IPS-18a (cell line): ENCODE results near the gene CEP170.

Experiments
- H3K27ac ChIP-seq: one replicate; pipeline ENCODE4 v1.5.1; 2013; ENCODE audit warnings: low read length
- H3K27me3 ChIP-seq: one replicate; pipeline ENCODE4 v1.6.1; 2013; ENCODE audit warnings: mild to moderate bottlenecking, low read length; ENCODE audit not compliant: control insufficient read depth, insufficient read depth
- H3K36me3 ChIP-seq: one replicate; pipeline ENCODE4 v1.6.1; 2013; ENCODE audit warnings: low read depth, low read length; ENCODE audit not compliant: control insufficient read depth
- H3K4me1 ChIP-seq: one replicate; pipeline ENCODE4 v1.6.1; 2013; ENCODE audit warnings: low read depth, low read length; ENCODE audit not compliant: control insufficient read depth
- H3K4me3 ChIP-seq: one replicate; pipeline ENCODE4 v1.5.1; 2013; ENCODE audit warnings: low read length
- H3K9ac ChIP-seq: one replicate; pipeline ENCODE4 v1.6.1; 2013; ENCODE audit warnings: mild to moderate bottlenecking, low read length, moderate library complexity
- H3K9me3 ChIP-seq: one replicate; pipeline ENCODE4 v1.6.1; 2013; ENCODE audit warnings: low read depth, low read length; ENCODE audit not compliant: control insufficient read depth

CEP170 gene

GRCh38 chr1:243253211-243253925, 1.7 kb downstream of the CEP170 start:
- Histone ChIP-seq H3K9ac (peak overlapping the region; percentile 77), H3K27me3 (no peaks in the 10 kb centered on the region), H3K4me3 (peak overlapping the region; percentile 98), H3K27ac (no peak overlapping the region), H3K36me3 (no peaks in the 10 kb centered on the region), H3K9me3 (no peaks in the 10 kb centered on the region), H3K4me1 (peaks cover 25% of the 10 kb centered on the region)

DNA sequence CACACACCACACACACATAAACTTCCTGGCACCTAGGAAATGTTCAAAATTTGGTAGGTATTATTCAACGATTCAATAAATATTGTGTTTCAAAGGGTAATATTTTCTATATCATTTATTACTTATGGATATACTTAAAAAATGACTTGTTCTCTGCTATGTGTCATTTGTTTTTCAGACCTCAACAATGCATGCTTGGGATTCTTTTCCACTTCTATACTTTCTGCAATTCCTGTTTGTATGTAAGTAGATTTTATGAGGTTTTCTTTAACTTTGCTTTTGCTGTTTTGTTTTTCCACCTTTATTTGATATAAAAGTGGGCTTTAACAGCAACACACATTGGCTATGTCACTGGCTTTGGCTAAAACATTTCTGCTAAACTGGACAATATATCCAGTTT, 3.5 kb downstream of the CEP170 start:
- H3K27me3 ChIP-seq, result no peaks in the 10 kb centered on the region
- no peaks in the 10 kb centered on the region for H3K36me3 ChIP-seq
- H3K4me1 ChIP-seq, result peaks cover 24% of the 10 kb centered on the region
- H3K9ac ChIP-seq, result no peak overlapping the region
- no peak overlapping the region for H3K27ac ChIP-seq
- peak overlapping the region; percentile 21 for H3K4me3 ChIP-seq
- no peaks in the 10 kb centered on the region for H3K9me3 ChIP-seq

DNA sequence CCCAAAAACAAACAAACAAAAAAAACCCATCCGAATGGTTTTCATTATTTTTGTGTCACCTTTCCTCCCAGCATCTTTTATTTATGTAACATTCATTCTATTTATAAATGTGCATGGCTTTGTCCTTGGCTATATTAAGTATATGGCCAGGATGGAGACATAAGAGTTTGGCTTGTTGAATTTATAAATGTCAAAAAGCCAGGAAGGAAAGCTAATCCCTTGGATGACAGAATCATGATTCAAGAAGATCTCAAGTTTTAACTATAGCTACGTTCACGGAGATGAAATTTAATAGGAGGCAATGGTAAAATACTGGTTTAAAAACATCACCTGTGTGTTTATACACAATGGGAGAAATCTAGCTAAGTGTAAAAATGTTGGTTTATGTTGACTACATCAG, 5.0 kb downstream of the CEP170 start:
- Histone ChIP-seq H3K9me3 (no peaks in the 10 kb centered on the region), H3K4me3 (no peak overlapping the region), H3K27me3 (no peaks in the 10 kb centered on the region), H3K27ac (no peak overlapping the region), H3K36me3 (no peaks in the 10 kb centered on the region), H3K9ac (no peak overlapping the region), H3K4me1 (peaks cover 20% of the 10 kb centered on the region)

DNA sequence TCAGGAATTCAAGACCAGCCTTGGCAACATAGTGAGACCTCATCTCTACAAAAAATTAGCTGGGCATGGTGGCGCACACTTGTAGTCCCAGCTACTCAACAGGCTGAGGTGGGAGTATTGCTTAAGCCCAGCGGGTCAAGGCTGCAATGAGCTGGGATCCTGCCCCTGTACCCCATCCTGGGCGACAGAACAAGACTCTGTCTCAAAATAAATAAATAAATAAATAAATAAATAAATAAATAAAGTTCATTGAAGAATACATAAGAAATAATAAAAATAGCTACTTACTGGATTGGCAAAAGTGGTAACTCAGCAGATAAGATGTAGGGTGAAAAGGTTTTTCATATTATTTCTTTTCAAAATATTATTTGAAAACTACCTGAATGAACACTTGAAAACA, 5.9 kb downstream of the CEP170 start:
- Histone ChIP-seq H3K9me3 (no peaks in the 10 kb centered on the region), H3K27me3 (no peaks in the 10 kb centered on the region), H3K27ac (no peak overlapping the region), H3K9ac (no peak overlapping the region), H3K36me3 (no peaks in the 10 kb centered on the region), H3K4me1 (peaks cover 20% of the 10 kb centered on the region), H3K4me3 (no peak overlapping the region)

DNA sequence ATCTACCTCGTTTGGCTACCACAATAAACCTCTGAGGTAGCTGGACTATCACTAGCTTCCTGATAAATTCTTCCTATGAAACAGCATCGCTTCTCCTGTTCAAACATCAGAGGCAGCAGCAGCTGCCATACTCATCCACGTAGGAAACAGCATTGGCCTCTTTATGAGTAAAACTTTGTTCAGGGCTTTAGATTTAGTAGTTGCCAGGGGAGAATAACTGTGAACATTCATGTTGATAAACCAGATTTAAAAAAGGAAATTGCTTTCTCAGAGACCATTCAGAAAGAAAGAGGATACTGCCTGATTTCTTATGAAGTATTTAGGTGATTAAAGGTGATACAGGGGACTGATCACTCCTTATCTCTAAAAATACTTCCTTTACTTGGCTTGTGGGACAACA, 7.2 kb downstream of the CEP170 start:
- Histone ChIP-seq H3K4me3 (no peak overlapping the region), H3K9ac (no peak overlapping the region), H3K4me1 (peaks cover 20% of the 10 kb centered on the region), H3K27ac (no peak overlapping the region), H3K27me3 (no peaks in the 10 kb centered on the region), H3K9me3 (no peaks in the 10 kb centered on the region), H3K36me3 (peaks cover 3% of the 10 kb centered on the region)

GRCh38 chr1:243246916-243247315, 8.2 kb downstream of the CEP170 start:
- Histone ChIP-seq H3K9ac (no peak overlapping the region), H3K9me3 (no peaks in the 10 kb centered on the region), H3K4me3 (no peak overlapping the region), H3K4me1 (peaks cover 14% of the 10 kb centered on the region), H3K27me3 (no peaks in the 10 kb centered on the region), H3K36me3 (peaks cover 3% of the 10 kb centered on the region), H3K27ac (no peak overlapping the region)

DNA sequence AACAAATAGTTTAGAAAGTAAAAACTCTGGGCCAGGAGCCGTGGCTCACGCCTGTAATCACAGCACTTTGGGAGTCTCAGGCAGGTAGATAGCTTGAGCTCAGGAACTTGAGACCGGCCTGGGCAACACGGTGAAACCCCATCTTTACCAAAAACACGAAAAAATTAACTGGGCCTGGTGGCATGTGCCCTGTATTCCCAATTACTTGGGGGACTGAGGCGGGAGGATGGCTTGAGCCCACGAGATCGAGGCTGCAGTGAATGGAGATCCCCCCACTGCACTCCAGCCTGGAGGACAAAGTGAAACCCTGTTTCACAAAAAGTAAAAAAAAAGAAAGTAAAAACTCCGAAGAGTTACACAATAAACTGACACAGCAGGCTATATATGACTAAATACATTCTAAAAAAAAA, 10.6 kb downstream of the CEP170 start:
- no peaks in the 10 kb centered on the region for H3K27me3 ChIP-seq
- H3K9ac ChIP-seq, result no peak overlapping the region
- H3K27ac ChIP-seq, result no peak overlapping the region
- no peaks in the 10 kb centered on the region for H3K9me3 ChIP-seq
- no peaks in the 10 kb centered on the region for H3K4me1 ChIP-seq
- no peak overlapping the region for H3K4me3 ChIP-seq
- peaks cover 3% of the 10 kb centered on the region for H3K36me3 ChIP-seq

DNA sequence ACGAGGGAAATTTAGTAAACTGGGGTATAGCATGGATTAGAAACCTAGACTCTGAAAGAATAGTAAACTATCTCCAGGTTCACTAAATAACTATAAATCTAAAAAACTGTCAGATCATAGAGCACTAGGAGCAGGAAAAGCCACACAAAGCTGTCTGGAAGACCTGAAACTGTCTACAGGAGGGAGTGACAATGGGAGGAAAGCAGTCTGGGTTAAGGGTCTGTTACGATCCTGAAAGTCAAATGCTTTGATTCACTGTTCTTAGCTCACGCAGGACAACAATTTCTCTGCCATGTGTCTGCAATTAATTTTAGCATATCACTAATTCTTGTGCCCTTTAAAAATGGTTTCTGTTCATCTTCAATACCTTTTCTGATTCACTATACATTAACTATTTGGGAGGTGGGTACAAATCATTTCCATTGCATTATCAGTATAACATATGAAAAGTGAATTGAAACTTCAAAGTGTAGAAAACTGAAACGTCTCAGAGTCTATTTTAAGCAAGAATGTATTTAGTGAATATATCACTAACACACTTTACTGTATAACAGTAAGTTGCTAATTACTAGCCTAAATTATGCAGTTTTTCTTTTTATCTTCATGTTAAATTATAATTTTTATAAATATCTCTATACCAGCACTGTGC, 18.4 kb downstream of the CEP170 start:
- Histone ChIP-seq H3K9me3 (peaks cover 8% of the 10 kb centered on the region), H3K4me1 (peaks cover 4% of the 10 kb centered on the region), H3K27me3 (no peaks in the 10 kb centered on the region), H3K27ac (no peak overlapping the region), H3K36me3 (no peaks in the 10 kb centered on the region), H3K9ac (no peak overlapping the region), H3K4me3 (no peak overlapping the region)

- peaks cover 4% of the 10 kb centered on the region for H3K4me1 ChIP-seq
- H3K27ac ChIP-seq, result no peak overlapping the region
- no peaks in the 10 kb centered on the region for H3K36me3 ChIP-seq
- no peak overlapping the region for H3K9ac ChIP-seq
- H3K27me3 ChIP-seq, result no peaks in the 10 kb centered on the region
- H3K9me3 ChIP-seq, result peaks cover 22% of the 10 kb centered on the region
- no peak overlapping the region for H3K4me3 ChIP-seq
Observed at GRCh38 chr1:243234978-243235647, 20.0 kb downstream of the CEP170 start.

GRCh38 chr1:243233908-243234307, 21.2 kb downstream of the CEP170 start:
- Histone ChIP-seq H3K27ac (no peak overlapping the region), H3K9me3 (peaks cover 22% of the 10 kb centered on the region)

DNA sequence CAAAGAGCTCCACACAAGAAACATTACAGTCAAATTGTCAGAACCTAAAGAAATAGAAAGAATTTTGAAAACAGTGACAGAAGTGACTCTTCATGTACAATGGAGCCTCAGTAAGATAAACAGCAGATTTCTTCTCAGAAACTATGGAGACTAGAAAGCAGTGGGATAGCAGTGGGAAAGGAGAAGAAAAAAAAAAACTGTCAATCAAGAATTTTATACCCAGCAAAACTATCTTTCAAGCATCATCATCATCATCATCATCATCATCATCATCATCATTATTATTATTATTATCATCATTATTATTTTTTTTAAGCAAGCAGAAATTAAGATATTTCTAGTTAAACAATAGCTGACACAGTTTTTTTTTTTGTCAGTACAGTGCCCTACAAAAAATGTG, 24.2 kb downstream of the CEP170 start:
- Histone ChIP-seq H3K27ac (no peak overlapping the region), H3K9ac (no peak overlapping the region), H3K9me3 (peaks cover 22% of the 10 kb centered on the region), H3K36me3 (no peaks in the 10 kb centered on the region), H3K27me3 (no peaks in the 10 kb centered on the region), H3K4me1 (peaks cover 4% of the 10 kb centered on the region), H3K4me3 (no peak overlapping the region)

More at GRCh38 chr1:243233908-243234307, 21.2 kb downstream of the CEP170 start:
- Histone ChIP-seq H3K4me1 (peaks cover 4% of the 10 kb centered on the region), H3K27me3 (no peaks in the 10 kb centered on the region), H3K4me3 (no peak overlapping the region), H3K9ac (no peak overlapping the region), H3K36me3 (no peaks in the 10 kb centered on the region)
